SIG-M5 (cell line): ENCODE data around the gene MMAA.
"Not testable (repeated sequence)": the region's sequence is repeated elsewhere in the genome, so short reads cannot be mapped to it uniquely, and the experiment has no call there.

Experiments used
- DNase-seq: peaks from one replicate; lab custom pipeline; 2025; lab: John Stamatoyannopoulos, UW

MMAA gene

DNA sequence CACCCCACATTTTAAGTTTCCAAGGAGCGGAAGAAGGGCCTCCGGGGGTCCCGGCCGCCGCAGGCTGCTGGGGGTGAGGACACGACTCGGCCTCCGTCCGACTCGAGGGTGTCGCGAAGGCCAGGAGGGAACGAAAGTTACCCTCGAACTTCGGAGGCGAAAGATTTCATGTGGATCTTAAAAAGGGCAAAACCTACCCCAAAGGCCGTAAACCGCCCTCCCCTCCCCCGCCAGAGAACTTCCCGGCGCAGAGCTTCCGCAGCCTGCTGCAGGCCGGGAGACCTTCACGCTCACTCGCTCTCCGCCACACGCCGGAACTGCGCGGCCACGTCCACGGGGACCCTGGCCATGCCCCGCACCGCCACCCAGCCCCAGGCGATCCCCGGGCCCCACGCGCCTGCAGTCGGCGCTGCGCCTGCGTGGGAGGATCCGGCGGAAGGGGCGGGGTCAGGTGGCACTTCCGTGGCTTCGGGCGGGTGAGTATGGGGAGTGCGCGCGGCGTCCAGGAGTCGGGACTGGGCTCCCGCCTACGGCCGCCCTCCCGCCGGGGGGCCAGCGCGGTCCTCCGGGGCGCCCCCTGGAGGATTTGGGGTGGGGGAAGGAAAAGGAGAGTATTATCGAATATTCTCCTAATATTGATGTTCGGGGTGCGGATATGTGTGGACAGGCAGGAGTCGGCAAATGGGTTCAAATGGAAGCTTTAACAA, at the start of gene MMAA:
MMAA (plus strand) TSS at position 454 of the 707 bp plus-strand sequence. CDS start 19,755 bp downstream, outside the sequence.
- peak; percentile 7 for DNase-seq

DNA sequence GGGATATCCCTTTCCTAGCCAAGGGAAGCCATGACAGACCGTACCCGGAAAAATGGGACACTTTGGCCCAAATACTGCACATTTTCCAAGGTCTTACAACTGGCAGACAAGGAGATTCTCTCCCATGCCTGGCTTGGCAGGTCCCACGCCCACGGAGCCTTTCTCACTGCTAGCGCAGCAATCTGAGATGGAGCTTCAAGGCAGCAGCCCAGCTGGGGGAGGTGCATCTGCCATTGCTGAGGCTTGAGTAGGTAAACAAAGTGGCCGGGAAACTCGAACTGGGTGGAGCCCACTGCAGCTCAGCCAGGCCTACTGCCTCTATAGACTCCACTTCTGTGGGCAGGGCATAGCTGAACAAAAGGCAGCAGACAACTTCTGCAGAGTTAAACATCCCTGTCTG, 44.6 kb upstream of the MMAA start:
- not testable (repeated sequence) for DNase-seq

DNA sequence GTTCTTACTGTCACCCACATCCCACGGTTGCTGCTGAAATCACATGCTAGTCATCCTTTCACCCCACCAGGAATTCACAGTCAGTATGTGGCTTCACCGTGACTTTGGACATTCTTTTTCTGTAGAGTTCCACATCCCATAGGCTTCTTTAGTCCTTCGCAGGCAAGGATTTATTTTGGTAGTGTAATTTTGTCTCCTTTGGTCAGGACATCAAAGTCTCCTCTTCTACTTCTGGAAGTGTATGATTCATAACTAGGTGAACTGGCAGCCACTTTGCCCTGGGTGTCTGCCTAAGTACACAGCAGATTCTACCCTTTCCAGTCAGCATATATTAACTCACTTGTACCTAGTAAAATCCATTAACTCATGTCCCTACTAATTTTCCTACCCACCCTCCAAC, 38.3 kb upstream of the MMAA start:
- no peak for DNase-seq

DNA sequence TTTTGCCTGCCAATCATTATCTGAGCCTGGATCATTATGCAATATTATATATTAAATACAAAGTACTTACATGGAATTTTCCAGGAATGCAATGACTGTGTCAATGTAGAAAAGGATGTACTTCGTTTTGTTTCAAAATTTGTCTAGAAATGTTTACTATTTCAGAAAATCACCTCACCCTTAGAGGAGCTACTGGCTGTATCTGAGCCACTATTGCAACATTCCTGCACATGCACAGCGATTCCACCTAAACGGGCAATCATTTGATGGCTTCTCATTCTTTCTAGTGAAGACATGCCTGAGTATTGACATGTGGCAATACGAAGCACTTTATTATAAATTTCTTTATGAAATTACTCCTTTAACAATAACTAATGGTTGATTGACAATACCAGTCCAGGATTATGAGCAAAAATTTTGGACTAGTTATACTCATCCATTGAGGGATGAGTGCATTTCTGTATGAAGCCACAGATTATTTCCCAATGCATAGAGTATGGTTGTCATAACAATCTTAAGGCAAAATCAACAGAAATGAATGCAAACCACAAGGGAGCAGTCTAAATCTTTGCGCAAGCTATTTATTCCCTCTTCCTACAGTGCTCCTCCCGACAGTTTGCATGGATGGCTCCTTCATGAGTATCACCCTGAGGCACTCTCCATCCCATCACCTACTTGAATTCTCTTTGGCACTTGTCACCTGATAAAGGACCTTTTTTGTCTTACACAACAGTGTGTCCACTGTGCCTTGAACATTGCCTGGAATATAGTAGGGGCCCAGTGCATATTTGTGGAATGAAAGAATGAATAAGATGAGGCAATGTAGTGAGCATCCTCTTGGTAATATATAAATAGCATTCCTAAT, 35.8 kb upstream of the MMAA start:
- DNase-seq = no peak

DNA sequence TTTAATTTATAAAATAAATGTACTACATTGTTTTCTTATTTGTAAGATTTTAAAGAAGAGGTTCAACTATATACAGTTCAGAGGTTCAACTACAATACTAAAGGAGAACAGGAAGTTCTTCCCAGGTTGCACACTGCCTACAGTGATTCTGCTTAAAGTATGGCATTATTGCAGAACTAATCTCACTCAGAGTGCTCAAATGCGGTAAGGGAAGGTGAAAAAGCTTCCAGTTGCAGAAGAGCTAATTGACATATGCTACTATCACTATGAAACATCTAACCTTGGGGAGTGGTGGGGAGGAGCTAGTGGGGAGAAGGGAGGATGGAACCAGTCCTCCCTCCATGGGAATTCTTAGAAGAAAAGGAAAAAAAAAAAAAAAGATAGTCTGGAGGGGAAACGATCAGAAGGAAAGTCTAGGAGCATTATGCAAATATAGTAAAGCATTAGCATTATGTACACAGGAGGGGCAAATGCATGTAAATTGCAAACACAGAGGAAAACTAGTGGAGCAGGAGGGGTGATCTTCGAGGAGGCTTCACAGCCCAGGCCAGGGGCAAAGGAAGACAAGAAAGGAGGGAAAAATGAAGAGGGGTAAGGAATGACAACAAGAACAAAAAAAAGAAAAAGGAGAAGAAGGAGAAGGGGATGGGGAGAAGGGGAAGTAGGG, 32.0 kb upstream of the MMAA start:
- DNase-seq = no peak

DNA sequence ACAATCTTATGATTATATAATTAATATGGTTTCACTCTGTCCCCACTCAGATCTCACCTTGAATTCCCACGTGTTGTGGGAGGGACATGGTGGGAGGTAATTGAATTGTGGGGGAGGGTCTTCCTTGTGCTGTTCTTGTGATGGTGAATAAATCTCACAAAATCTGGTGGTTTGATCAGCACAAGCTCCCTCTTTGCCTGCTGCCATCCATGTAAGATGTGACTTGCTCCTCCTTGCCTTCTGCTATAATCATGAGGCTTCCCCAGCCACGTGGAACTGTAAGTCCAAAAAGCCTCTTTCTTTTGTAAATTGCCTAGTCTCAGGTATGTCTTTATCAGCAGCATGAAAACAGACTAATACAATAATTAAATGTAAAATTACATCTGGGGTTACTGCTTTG, 29.8 kb upstream of the MMAA start:
- DNase-seq = not testable (repeated sequence)

DNA sequence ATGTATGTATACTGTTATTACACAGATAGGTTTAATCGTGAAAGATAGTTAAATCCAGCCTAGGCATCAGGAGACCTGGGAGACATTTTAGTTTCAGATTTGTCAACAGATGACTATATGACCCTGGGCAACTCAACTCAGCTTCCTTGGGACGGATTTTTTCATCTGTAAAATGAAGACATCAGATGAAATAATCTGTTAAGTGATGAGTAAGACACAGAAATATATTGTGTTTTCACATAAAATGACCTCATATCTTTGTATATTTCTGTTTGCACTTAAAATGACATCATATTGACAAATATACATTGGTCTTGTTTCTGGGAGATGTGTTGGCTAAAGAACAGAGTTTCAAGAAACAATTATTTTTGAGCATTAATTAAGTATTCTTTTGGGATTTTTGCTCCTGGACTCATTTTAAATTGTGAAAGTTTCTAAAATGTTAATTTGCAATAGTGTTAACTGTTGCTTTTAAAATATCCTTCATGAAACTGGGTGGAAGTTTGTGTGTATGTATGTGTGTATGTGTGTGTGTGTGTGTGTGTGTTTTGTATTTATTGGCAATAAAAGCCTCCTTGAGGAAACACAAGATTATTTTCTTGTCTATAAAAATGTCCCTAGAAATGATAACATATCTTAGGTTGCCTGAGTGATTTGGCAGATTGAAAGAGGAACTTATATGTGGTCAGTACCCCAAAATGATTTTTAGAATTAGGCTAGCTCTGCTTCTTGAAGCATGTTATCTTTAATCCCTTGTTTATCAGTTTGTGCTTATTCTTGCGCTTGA, 29.1 kb upstream of the MMAA start:
- no peak for DNase-seq

DNA sequence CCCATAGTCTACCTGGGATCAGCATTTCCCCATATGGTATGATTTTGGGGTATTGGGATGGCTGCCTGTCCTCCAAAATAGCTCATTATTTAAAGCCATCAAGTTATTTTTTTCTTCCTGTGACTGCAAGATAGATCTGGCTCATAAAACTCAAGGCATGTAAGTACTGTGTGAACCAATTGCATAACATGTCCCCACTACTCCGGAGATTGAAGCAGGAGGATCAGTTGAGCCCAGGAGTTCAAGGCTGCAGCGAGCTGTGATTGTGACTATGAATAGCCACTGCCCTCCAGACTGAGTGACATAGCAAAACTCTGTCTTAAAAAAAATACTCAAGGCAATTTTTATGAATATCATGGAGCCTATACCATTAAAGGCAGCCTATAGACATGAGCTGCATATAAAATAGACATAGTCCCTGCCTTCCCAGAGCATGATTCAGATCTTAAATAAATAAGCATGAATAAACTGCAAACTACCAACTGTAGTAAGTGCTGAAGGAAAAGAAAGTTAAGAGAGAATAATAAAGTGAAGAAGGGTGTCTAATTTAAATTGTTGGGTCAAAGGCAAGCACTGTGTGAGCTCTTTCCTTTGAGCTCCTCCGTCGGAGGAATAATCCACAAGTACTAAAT, 16.9 kb upstream of the MMAA start:
- no peak for DNase-seq

DNA sequence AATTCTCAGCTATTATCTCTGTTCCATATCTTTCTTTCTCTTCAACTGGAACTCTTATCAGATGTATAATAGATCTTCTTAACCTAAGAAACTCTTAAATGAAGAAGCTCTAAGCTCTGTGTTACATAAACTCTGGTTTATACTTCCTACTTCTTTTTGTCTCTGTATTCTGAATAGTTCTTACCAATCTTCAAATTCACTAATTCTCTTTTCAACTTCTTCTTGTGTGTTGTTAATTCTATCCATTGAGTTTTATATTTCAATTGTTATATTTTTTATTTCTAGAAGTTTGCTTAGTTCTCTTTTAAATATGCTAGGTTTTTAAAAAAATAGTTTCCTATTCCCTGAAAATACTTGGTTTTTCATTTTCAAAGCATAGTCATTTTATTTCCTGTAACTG, 13.2 kb upstream of the MMAA start:
- no peak for DNase-seq

DNA sequence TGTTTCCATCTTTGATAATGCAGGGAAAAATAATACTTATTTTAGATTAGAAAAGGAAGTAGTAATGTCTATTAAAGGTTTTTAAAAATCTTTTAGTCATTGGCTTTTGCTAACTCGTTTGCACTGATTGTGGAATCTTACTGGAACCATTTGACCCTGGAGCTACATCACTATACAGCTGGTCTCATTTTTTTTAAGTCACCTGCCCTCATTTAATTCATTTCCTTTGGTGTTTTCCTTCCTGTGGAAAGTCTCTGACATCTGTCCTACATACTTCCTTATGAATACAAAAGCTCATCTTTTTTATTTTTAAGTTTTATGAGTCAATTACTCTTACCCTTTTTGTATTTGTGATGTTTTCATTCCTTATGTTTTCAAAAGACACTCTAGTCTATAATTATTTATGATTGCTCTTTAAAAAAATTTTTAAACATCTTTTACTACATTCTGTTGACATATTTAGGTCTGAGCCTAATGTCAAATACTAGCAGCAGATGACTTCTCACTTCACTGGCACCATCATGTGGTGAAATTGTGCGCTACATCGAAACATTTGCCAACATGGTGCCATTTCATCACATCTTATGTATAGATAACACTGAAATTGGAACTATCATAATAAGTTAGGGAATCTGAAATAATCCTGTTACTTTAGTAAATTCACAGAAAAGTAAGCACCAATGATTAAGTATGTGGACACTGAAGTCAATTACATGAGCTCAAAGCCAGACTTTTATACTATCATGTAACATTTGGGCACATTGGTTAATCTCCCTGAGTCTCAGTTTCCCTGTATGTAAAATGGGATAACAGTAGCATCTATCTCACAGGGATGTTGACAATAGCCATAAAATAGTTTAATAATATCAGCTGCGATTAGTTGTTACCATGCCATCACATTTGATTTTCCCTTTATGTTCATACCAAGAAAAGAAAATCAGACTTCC, 9.4 kb upstream of the MMAA start:
- DNase-seq = no peak

DNA sequence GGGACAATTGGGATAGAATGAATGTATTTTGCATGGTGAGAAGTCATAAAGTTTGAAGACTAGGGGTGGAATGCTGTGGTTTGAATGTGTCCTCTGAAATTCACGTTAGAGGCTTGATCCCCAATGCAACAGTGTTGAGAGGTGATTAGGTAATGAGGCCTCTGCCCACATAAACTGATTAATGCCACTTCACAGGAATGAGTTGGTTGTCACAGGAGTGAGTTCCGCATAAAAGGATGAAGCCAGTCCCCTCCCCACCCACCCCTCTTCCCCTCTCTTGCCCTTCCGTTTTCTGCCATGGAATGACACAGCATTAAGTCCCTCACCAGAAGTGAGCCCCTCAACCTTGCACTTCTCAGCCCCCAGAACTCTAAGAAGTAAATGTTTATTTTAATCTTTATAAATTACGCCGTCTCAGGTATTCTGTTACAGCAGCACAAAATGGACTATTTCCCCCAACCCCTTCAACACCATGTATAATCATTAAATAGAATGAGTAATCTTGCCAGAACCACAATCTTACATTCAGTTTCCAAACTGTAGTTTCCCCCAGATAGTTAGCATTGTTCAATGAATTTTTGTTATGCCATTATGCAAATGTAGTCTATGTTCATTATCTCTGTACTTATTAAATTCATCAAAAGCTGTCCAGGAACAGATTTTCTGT, 5.5 kb upstream of the MMAA start:
- DNase-seq = no peak

DNA sequence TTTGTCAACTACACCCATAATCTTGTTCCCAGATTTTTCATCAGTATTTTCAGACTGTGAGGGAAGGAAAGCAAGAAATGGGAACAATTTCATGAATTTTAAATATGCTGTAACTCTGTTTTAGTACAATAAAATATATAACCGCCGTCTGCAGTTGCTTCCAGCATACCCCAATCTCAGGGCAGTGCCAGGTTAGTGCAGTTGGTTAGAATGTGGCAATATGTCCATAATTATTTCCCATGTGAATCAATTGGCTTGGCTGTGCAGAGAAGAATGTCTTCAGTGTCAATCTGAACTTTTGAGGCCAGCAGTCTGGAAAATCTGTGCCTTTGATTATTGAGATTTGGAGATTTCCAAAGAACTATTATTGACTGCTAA, 5.0 kb upstream of the MMAA start:
- DNase-seq = no peak

DNA sequence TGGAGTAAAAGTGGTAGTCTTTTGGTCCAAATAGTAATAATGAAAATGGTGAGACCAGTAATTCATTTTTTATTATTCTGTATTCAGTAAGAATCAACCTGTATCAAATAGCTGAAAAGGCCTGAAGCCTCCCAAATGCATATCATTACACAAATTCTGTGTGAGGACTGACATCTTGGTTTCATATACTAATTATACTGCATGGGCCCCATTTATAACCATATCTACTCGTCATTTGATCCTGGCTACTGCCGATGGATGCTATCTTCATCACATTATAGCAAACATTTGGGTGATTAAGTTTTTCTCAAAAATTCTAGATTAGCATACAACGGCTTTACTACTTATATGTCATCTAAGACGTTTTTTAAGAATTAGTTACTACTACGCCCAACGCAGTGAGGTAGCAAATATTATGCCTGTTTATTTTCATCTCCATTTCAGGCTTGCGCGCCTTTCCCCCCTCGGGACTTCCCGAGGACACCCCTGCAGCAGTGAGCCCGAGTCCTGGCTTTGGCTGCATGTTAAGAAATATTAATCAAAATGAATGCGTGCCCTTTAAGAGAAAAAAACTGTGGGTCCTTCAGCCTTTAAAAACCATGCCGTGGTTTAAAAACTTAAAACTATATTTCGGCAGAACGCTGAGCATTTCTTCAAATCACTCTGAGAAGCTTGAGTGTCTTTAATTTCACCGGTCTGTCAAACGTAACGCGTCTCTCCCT, 814 bp upstream of the MMAA start:
- DNase-seq = no peak

DNA sequence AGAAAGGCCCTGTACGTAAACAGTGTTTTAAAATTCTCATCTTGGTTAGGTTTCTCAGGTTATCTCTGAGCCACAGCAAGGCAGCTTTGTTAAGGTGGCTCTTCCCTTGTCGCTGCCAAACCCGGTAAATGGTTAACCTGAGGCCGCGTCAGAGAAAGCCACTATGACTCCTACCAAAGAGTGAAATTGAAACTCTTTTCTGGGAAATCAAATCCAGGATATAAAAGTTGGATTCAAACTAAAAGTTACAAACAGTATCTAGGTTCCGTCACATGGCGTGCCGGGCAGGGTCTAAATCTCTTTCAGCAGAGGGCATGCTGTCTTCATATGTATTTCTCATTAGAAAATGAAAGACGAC, 433 bp downstream of the MMAA start:
- DNase-seq = no peak

DNA sequence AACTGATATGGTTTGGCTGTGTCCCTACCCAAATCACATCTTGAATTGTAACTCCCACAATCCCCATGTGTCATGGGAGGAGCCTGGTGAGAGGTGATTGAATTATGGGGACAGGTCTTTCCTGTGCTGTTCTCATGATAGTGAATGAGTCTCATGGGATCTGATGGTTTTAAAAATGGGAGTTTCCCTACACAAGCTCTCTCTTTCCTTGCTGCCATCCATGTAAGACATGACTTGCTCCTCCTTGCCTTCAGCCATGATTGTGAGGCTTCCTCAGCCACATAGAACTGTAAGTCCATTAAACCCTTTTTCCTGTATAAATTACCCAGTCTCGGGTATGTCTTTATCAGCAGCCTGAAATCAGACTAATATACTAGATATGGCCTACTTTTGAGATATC, 2.9 kb downstream of the MMAA start:
- not testable (repeated sequence) for DNase-seq

DNA sequence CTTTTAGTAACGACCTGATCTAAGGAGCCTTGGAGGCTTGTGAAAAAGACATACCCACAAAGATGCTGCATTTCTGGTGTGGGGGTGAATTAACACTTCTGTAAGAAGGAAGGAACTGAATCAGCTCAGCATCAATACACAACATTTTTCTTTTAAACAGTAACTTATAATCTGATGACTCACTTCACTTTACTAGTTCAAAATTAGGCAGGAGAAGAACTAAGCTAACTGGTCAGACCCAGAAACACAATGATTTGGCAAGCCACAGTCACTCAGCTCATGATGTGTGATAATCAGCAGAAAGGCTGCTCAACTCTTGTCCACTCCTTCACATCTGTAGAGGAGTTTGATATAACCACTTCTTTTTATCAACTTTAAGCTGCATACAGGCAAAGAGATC, 4.6 kb downstream of the MMAA start:
- no peak for DNase-seq

DNA sequence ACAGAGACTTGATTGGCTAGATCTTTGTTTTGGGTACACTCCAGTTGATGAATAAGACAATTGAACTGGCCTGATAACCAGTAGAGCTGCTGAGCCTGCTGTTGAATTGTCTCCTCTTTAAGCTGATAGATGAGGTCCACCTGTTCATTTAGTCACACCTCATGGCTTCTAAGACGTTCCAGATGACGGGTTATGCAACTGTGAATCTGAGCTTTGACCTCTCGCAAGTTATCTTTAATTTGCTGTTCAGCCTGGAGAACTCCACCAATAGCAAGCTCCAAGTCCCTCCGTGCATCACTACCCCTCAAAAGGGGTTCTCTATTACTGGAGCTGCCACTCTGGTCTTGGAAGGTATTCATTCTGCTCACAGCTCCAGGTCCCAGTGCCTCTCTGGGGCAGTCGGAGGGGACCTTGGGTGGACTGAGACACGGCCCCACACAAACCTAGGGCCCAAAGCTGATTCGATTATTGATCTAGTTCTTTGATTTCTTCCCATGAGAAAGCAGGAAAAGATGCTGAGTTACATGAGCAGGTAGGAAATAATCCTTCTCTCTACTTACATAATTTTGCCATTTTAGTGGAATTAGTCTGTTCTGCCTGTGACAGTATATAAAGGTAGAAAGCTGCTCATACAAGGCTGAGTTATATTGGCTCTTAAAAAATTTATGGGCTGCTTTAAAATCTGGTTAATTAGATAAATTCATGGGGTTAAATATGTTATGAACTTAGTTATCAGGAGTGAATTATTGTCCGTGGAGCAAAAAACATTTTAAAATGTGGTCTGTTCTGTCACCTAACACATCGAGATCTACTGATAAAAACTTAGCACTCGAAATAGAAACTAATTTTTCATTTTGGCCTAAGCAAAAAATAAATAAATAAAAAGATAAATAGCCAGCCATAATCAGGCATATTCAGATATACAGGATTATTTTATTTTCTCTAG, 6.8 kb downstream of the MMAA start:
- no peak for DNase-seq

DNA sequence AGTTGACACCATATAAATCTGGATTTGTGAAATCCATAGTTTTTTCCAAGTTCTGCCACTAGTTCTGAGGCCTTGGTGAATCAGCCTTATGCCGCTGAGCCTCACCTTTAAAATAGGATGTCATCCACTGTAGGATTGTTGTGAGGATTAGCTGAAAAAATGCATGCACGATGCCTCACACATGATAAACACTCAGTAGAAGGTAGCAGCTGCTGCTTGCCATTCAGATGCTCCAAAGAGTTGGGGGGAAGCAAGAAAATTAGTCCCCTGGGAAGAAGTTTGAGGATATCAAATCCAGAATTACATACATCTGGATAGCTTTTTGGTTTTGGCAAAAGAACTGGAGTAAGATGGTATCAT, 7.4 kb downstream of the MMAA start:
- no peak for DNase-seq
